Measurements from ENCODE around the gene HSD17B3. TPM values are rescaled to one million over a fixed set of nuclear protein-coding genes. Genes with fewer than 3 reads are reported as not detected.

Gene HSD17B3
- total RNA-seq, 2 donors from 2014 or later: 1.4 to 4.9 TPM

- no peak for DNase-seq (ENCODE audit: low spot score)
- no peak for TF ChIP-seq CTCF (IDR thresholded peaks at IDR 0.05)
- ATAC-seq (ENCODE audit: insufficient number of reproducible peaks, low FRiP score, low read depth): no peak
- no peak overlapping the region for H3K4me3 ChIP-seq
- no peak overlapping the region for H3K27ac ChIP-seq
- H3K9me3 ChIP-seq: no peaks in the 10 kb centered on the region
- H3K36me3 ChIP-seq: no peaks in the 10 kb centered on the region
- H3K4me1 ChIP-seq (ENCODE audit: control insufficient read depth in 1 of 2, low read depth in 2 of 2): no peaks in the 10 kb centered on the region
- H3K27me3 ChIP-seq (replicated peaks; ENCODE audit: insufficient read depth): no peaks in the 10 kb centered on the region
Measured at GRCh38 chr9:96249746-96250145, 52.2 kb downstream of the HSD17B3 start.

DNA sequence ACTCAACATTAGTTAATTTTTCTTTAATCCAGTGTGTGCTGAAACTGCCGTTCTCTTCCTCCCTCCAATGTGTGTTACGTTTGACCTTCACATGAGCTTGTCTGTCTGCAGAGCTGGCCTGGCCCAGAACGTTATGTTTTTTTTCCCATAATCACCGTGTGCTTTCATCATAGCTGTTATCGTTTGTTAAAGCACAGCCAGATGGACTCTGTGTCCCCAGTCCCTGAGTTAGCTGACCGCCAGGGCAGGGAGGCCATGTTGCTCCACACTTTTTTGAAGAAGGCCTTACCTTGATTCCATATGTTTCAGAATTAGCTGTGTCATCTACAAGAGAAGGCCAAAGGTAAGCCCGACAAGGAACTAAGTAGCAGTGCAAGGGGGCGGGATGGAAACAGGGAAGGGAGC lies 55.7 kb downstream of the HSD17B3 start:
- ATAC-seq (ENCODE audit: insufficient number of reproducible peaks, low FRiP score, low read depth): no peak
- no peak overlapping the region for H3K4me3 ChIP-seq

GRCh38 chr9:96245399-96245798 lies 56.6 kb downstream of the HSD17B3 start:
- no peak overlapping the region for H3K27ac ChIP-seq
- no peak for DNase-seq (ENCODE audit: low spot score)
- no peak for ATAC-seq (ENCODE audit: insufficient number of reproducible peaks, low FRiP score, low read depth)
- H3K27me3 ChIP-seq (replicated peaks; ENCODE audit: insufficient read depth): no peaks in the 10 kb centered on the region
- no peaks in the 10 kb centered on the region for H3K36me3 ChIP-seq
- no peak overlapping the region for H3K4me3 ChIP-seq
- H3K4me1 ChIP-seq (ENCODE audit: control insufficient read depth in 1 of 2, low read depth in 2 of 2): peaks cover 0 to 10% of the 10 kb centered on the region in 2 donors
- no peak for TF ChIP-seq CTCF (IDR thresholded peaks at IDR 0.05)
- no peaks in the 10 kb centered on the region for H3K9me3 ChIP-seq

More for the DNA sequence above, 55.7 kb downstream of the HSD17B3 start:
- Histone ChIP-seq H3K36me3 (no peaks in the 10 kb centered on the region), H3K27me3 (replicated peaks; ENCODE audit: insufficient read depth) (no peaks in the 10 kb centered on the region), H3K9me3 (no peaks in the 10 kb centered on the region), H3K27ac (no peak overlapping the region), H3K4me1 (ENCODE audit: control insufficient read depth in 1 of 2, low read depth in 2 of 2) (peaks cover 0 to 10% of the 10 kb centered on the region in 2 donors)
- no peak for DNase-seq (ENCODE audit: low spot score)
- no peak for TF ChIP-seq CTCF (IDR thresholded peaks at IDR 0.05)

GRCh38 chr9:96243778-96244177 lies 58.2 kb downstream of the HSD17B3 start:
- H3K36me3 ChIP-seq: no peaks in the 10 kb centered on the region
- DNase-seq (ENCODE audit: low spot score): no peak
- TF ChIP-seq CTCF (IDR thresholded peaks at IDR 0.05): no peak
- H3K4me3 ChIP-seq: no peak overlapping the region
- no peaks in the 10 kb centered on the region for H3K9me3 ChIP-seq
- H3K27me3 ChIP-seq (replicated peaks; ENCODE audit: insufficient read depth): no peaks in the 10 kb centered on the region
- ATAC-seq (ENCODE audit: insufficient number of reproducible peaks, low FRiP score, low read depth): no peak
- H3K4me1 ChIP-seq (ENCODE audit: control insufficient read depth in 1 of 2, low read depth in 2 of 2): peaks cover 0 to 10% of the 10 kb centered on the region in 2 donors
- H3K27ac ChIP-seq: no peak overlapping the region

DNA sequence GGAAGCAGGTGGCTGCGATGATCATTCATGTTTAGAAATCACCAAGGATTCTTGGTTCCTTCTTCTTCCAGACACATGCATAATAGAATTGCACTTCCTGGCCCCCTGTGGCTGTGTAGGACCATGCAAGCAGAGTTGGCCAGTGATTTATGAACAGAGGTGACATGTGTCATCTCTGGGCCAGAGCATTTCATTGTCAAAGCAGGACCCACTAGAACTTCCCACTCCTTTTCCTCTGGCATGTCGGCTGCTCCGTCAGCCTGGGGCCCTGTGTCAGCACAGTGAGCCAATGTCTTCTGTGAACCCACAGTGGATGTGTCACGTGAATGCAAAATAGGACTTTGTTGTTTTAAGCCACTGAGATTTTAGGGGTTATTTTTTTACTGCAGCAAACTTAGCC lies 59.2 kb downstream of the HSD17B3 start:
- no peak for TF ChIP-seq CTCF (IDR thresholded peaks at IDR 0.05)
- H3K4me1 ChIP-seq (ENCODE audit: control insufficient read depth in 1 of 2, low read depth in 2 of 2): peaks cover 0 to 10% of the 10 kb centered on the region in 2 donors
- H3K27ac ChIP-seq: no peak overlapping the region
- no peaks in the 10 kb centered on the region for H3K27me3 ChIP-seq (replicated peaks; ENCODE audit: insufficient read depth)
- H3K4me3 ChIP-seq: peak overlapping the region; percentile 43
- H3K36me3 ChIP-seq: no peaks in the 10 kb centered on the region
- DNase-seq (ENCODE audit: low spot score) (no peak), ATAC-seq (ENCODE audit: insufficient number of reproducible peaks, low FRiP score, low read depth) (no peak)
- H3K9me3 ChIP-seq: no peaks in the 10 kb centered on the region
